HCT116 (cell line): Measurements from ENCODE around the gene SPACA4. TPM values are rescaled to one million over a fixed set of nuclear protein-coding genes. Genes with fewer than 3 reads are reported as not detected.
A peak's percentile ranks its signal among the peaks of the same experiment; 100 is the strongest.

Experiments
- ATAC-seq: fragments of 200-7000 bp; cut with Tn5 transposase; 2 replicates; pipeline ENCODE4 v1.9.1; 2020; ENCODE audit warnings: mild to moderate bottlenecking, moderate library complexity
- BruUV-seq: library from RNA; stranded (reverse); fragments of 400-500 nt; replicated peaks from 2 replicates; lab custom pipeline; 2021; lab: Mats Ljungman, UMichigan
- CTCF ChIA-PET: fragments of 300-600 bp; sonication (Branson Sonifier 250); formaldehyde crosslinking; loops from one replicate; lab custom pipeline; 2021; ENCODE audit warnings: antibody characterized with exemption; lab: Charles Lee
- POLR2A ChIA-PET: fragments of 300-600, 350-600 bp; sonication (Branson Sonifier 250); formaldehyde crosslinking; loops from one replicate; lab custom pipeline; 2021; ENCODE audit warnings: antibody characterized with exemption; lab: Charles Lee
- RAD21 ChIA-PET, 2 experiments: fragments of 300-600 bp; sonication (Branson Sonifier 250); formaldehyde crosslinking; loops; one replicate each; lab custom pipeline; 2023; ENCODE audit warnings: low total read pairs in 2 of 2; ENCODE audit not compliant: uncharacterized antibody in 2 of 2, unreplicated experiment in 2 of 2, low non-redundant PET in 1 of 2; lab: Charles Lee
- DNase-seq: peaks from one replicate; pipeline ENCODE4 v3.0.0-alpha.2; 2010; ENCODE audit warnings: low read depth, low spot score
- H2AFZ ChIP-seq: fragments of 200-600 bp; shearing (Covaris generic), sonication (generic); 2 replicates; pipeline ENCODE4 v1.6.1; 2017; ENCODE audit warnings: low read depth, mixed run types, mixed read lengths, antibody characterized with exemption, low read length; ENCODE audit not compliant: poor library complexity, severe bottlenecking
- H3K27ac ChIP-seq: 2 replicates; pipeline ENCODE4 v1.5.1; 2012; ENCODE audit warnings: low read depth, low read length
- H3K27me3 ChIP-seq: fragments of 200-600 bp; sonication (generic); 2 replicates; pipeline ENCODE4 v1.6.1; 2016; ENCODE audit warnings: mixed run types, low read length, mixed read lengths; ENCODE audit not compliant: insufficient read depth
- H3K36me3 ChIP-seq, 2 experiments: fragments of 200-500 bp in 1 of 2; fragments of 200-600 bp in 1 of 2; sonication (Bioruptor generic) in 1 of 2; sonication (generic) in 1 of 2; 2 replicates each; pipeline versions ENCODE4 v1.5.1 to v1.6.1; 2014 to 2016; ENCODE audit warnings: low read length in 2 of 2, inconsistent platforms in 1 of 2, mixed read lengths in 1 of 2, mixed run types in 1 of 2; ENCODE audit not compliant: insufficient read depth in 2 of 2, control insufficient read depth in 1 of 2
- H3K4me1 ChIP-seq, 2 experiments: fragments of 200-600 bp in 1 of 2; sonication (generic) in 1 of 2; 2 replicates each; pipeline versions ENCODE4 v1.5.1 to v1.6.1; 2012 to 2017; ENCODE audit warnings: low read length in 2 of 2, inconsistent platforms in 1 of 2, mild to moderate bottlenecking in 1 of 2, mixed read lengths in 1 of 2, mixed run types in 1 of 2, moderate library complexity in 1 of 2; ENCODE audit not compliant: insufficient read depth in 2 of 2, control insufficient read depth in 1 of 2
- H3K4me2 ChIP-seq: fragments of 200-600 bp; sonication (generic); 2 replicates; pipeline ENCODE4 v1.6.1; 2017; ENCODE audit warnings: mixed run types, low read length, mixed read lengths
- H3K4me3 ChIP-seq, 2 experiments: fragments of 200-600 bp in 1 of 2; sonication (generic) in 1 of 2; replicated peaks in 1 of 2; 2 replicates each; pipeline ENCODE4 v1.5.1; 2011 to 2016; ENCODE audit warnings: low read length in 2 of 2, control low read depth in 1 of 2, low read depth in 1 of 2, mild to moderate bottlenecking in 1 of 2, mixed read lengths in 1 of 2, mixed run types in 1 of 2
- H3K79me2 ChIP-seq: fragments of 200-600 bp; sonication (generic); 2 replicates; pipeline ENCODE4 v1.6.1; 2017; ENCODE audit warnings: mild to moderate bottlenecking, mixed run types, low read length, moderate library complexity, mixed read lengths; ENCODE audit not compliant: insufficient read depth
- H3K9ac ChIP-seq: fragments of 200-600 bp; sonication (generic); 2 replicates; pipeline ENCODE4 v1.6.1; 2016; ENCODE audit warnings: low read length, mixed read lengths
- H3K9me2 ChIP-seq: fragments of 200-600 bp; sonication (generic), shearing (Covaris generic); 2 replicates; pipeline ENCODE4 v1.6.1; 2017; ENCODE audit warnings: mixed run types, mild to moderate bottlenecking, moderate library complexity; ENCODE audit not compliant: insufficient read depth
- H3K9me3 ChIP-seq, 2 experiments: fragments of 200-500 bp in 1 of 2; fragments of 200-600 bp in 1 of 2; sonication (Bioruptor generic) in 1 of 2; sonication (generic) in 1 of 2; 2 replicates each; pipeline ENCODE4 v1.6.1; 2014 to 2017; ENCODE audit warnings: low read length in 2 of 2, mixed read lengths in 2 of 2, inconsistent platforms in 1 of 2, low read depth in 1 of 2, mild to moderate bottlenecking in 1 of 2, mixed run types in 1 of 2, moderate library complexity in 1 of 2; ENCODE audit not compliant: control insufficient read depth in 1 of 2, insufficient read depth in 1 of 2
- H4K20me1 ChIP-seq: fragments of 200-600 bp; sonication (generic), shearing (Covaris generic); 2 replicates; pipeline ENCODE4 v1.6.1; 2017; ENCODE audit warnings: mixed run types, mild to moderate bottlenecking, moderate library complexity; ENCODE audit not compliant: insufficient read depth
- EGR1 ChIP-seq: IDR thresholded peaks from 2 replicates; pipeline ENCODE4 v1.6.1; 2012; ENCODE audit warnings: low read depth
- FOSL1 ChIP-seq: IDR thresholded peaks from 2 replicates; pipeline ENCODE4 v1.6.1; 2012; ENCODE audit warnings: low read depth
- POLR2AphosphoS5 ChIP-seq: IDR thresholded peaks from 2 replicates; pipeline ENCODE4 v1.6.1; 2011; ENCODE audit warnings: mild to moderate bottlenecking, low read depth, low read length, moderate library complexity
- ZFX ChIP-seq: fragments of 450-650 bp; IDR thresholded peaks from 2 replicates; pipeline ENCODE4 v1.6.1; 2017
- intact Hi-C: fragments of 100-400 bp; cut with micrococcal nuclease; formaldehyde crosslinking; loops from 2 replicates; pipeline ENCODE4 v1.10.0; 2022
- total RNA-seq: library from RNA; stranded (reverse); gene quantifications from one replicate; pipeline ENCODE4 v1.2.1, GENCODE V29; 2021; ENCODE audit not compliant: unreplicated experiment
- TF ChIP-seq, protein P1 (sequence below), 3 experiments: fragments of 200-600 bp in 1 of 3; sonication (generic) in 1 of 3; IDR thresholded peaks in 2 of 3; conservative IDR thresholded peaks in 1 of 3; 2 replicates each; pipeline ENCODE4 v1.5.1; 2012 to 2017; ENCODE audit warnings: low read depth in 2 of 3, low read length in 2 of 3, antibody characterized with exemption in 1 of 3, borderline replicate concordance in 1 of 3, control low read depth in 1 of 3, mild to moderate bottlenecking in 1 of 3, mixed read lengths in 1 of 3, mixed run types in 1 of 3, moderate library complexity in 1 of 3; ENCODE audit not compliant: insufficient read depth in 1 of 3

The SPACA4 gene
- total RNA-seq, 1 experiment from 2014 or later, result not detected

DNA sequence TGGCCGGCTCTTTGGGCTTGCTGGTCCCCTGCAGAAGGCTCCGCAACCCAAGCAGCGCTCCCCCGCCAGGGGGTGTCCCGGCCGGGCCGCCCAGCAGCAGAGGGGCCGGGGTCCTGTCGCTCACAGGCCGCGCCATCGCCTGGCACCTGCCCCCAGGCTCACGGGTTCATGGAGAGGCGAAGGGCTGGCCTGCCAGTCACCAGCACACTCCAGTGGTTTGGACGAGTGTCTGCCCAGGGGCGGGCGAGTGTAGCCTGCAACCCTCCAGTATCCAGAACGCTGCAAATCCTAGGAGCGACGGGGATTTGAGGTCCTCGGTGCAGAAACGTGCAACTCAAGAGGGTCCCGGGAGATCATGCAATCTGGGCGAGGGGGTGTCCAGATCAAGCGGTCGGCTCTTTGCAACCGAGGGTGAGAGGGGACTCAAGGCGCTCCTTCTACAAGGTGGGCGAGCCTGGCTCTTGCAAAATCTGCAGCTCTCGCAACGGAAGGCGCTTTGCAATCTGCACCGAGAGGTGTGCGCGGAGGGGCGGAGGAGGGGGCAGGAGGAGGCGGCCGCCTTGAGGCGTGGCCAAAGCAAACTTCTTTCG, 30.4 kb downstream of the SPACA4 start, which contains the start of gene DBP:
Gene DBP (minus strand): TSS at position 521 of the 590 bp plus-strand sequence. CDS start 385 bp downstream, at position 136.
- H3K9me2 ChIP-seq, result no peaks in the 10 kb centered on the region
- H3K4me3 ChIP-seq, result peak within 1 kb of the TSS; percentile 57 to 83
- peaks cover 18% of the 10 kb centered on the region for H3K79me2 ChIP-seq
- ATAC-seq (peak; percentile 5; the same call in 1 of the 2 replicates), DNase-seq (no peak)
- peak within 1 kb of the TSS; percentile 95 for H3K27ac ChIP-seq
- H3K9me3 ChIP-seq, result no peaks in the 10 kb centered on the region
- RAD21 ChIA-PET, result no interaction called here
- peak within 1 kb of the TSS; percentile 96 for H3K9ac ChIP-seq
- no peak within 1 kb of the TSS for H2AFZ ChIP-seq
- H3K27me3 ChIP-seq, result no peaks in the 10 kb centered on the region
- 0 out of 4 replicates have a peak, but pooled peaks cover 0 to 3% of the 10 kb centered on the region in 2 experiments for H3K36me3 ChIP-seq
- TF ChIP-seq POLR2AphosphoS5, result peak; percentile 81
- 0 out of 2 replicates have a peak, but pooled peaks have one; percentile 18 for TF ChIP-seq ZFX
- no peak for TF ChIP-seq FOSL1
- TF ChIP-seq, protein P1, sequence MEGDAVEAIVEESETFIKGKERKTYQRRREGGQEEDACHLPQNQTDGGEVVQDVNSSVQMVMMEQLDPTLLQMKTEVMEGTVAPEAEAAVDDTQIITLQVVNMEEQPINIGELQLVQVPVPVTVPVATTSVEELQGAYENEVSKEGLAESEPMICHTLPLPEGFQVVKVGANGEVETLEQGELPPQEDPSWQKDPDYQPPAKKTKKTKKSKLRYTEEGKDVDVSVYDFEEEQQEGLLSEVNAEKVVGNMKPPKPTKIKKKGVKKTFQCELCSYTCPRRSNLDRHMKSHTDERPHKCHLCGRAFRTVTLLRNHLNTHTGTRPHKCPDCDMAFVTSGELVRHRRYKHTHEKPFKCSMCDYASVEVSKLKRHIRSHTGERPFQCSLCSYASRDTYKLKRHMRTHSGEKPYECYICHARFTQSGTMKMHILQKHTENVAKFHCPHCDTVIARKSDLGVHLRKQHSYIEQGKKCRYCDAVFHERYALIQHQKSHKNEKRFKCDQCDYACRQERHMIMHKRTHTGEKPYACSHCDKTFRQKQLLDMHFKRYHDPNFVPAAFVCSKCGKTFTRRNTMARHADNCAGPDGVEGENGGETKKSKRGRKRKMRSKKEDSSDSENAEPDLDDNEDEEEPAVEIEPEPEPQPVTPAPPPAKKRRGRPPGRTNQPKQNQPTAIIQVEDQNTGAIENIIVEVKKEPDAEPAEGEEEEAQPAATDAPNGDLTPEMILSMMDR (IDR thresholded peaks at IDR 0.05 in 2 of 3, conservative IDR thresholded peaks at IDR 0.05 in 1 of 3; ENCODE audit: borderline replicate concordance in 1 of 3, insufficient read depth in 1 of 3, low read depth in 2 of 3, low read length in 2 of 3), result peak in 2 of 3 experiments; percentile 16 to 18; a peak in 3 of 6 replicates
- TF ChIP-seq EGR1, result no peak
- no peaks in the 10 kb centered on the region for H4K20me1 ChIP-seq
- TSS peak; percentile 44 for BruUV-seq
- CTCF ChIA-PET, result no interaction called here
- H3K4me2 ChIP-seq, result peak within 1 kb of the TSS; percentile 93
- POLR2A ChIA-PET, result interaction anchor here (1.0 to 2.3 kb wide), 4 partner anchors 9 to 20 kb away, joined by 3 to 16 read pairs (median 8); partner anchors contain the start of genes CA11, RPL18 and SPHK2
- peaks cover 29 to 71% of the 10 kb centered on the region in 2 experiments for H3K4me1 ChIP-seq
- intact Hi-C loops, result no loop called here
